ENCODE results near the gene FER. TPM values are rescaled to one million over a fixed set of nuclear protein-coding genes. Genes with fewer than 3 reads are reported as not detected.
"Not testable (repeated sequence)": the region's sequence is repeated elsewhere in the genome, so short reads cannot be mapped to it uniquely, and the experiment has no call there.

The FER gene
- polyA plus RNA-seq, 3 donors from 2014 or later: 6.1 to 23.9 (median 17.9) TPM

- H3K4me1 Mint-ChIP-seq: no peaks in the 10 kb centered on the region
- H3K27me3 Mint-ChIP-seq (ENCODE audit: low read depth in 3 of 3): no peaks in the 10 kb centered on the region
- H3K4me3 Mint-ChIP-seq: no peak overlapping the region
- no peaks in the 10 kb centered on the region for H3K9me3 Mint-ChIP-seq
- DNase-seq: no peak
- H3K27ac Mint-ChIP-seq: no peak overlapping the region
- peaks cover 17 to 21% (median 17%) of the 10 kb centered on the region in 3 donors for H3K36me3 Mint-ChIP-seq
Observed at GRCh38 chr5:108898257-108898656, 150.6 kb downstream of the FER start.

GRCh38 chr5:108898707-108899106, 151.0 kb downstream of the FER start:
- Mint-ChIP-seq H3K4me1 (no peaks in the 10 kb centered on the region), H3K4me3 (no peak overlapping the region), H3K27me3 (ENCODE audit: low read depth in 3 of 3) (no peaks in the 10 kb centered on the region), H3K36me3 (peaks cover 13 to 17% (median 13%) of the 10 kb centered on the region in 3 donors), H3K27ac (no peak overlapping the region), H3K9me3 (no peaks in the 10 kb centered on the region)
- no peak for DNase-seq

GRCh38 chr5:108899244-108899643, 151.5 kb downstream of the FER start:
- not testable (repeated sequence) for H3K9me3 Mint-ChIP-seq; H3K4me1 Mint-ChIP-seq; DNase-seq; H3K4me3 Mint-ChIP-seq; H3K27me3 Mint-ChIP-seq (ENCODE audit: low read depth in 3 of 3); H3K27ac Mint-ChIP-seq
- H3K36me3 Mint-ChIP-seq: peaks cover 8 to 11% (median 10%) of the 10 kb centered on the region in 3 donors

- peaks cover 0 to under 1% (median 0%) of the 10 kb centered on the region in 3 donors for H3K27me3 Mint-ChIP-seq (ENCODE audit: low read depth in 3 of 3)
- no peaks in the 10 kb centered on the region for H3K4me1 Mint-ChIP-seq
- no peak overlapping the region for H3K27ac Mint-ChIP-seq
- no peaks in the 10 kb centered on the region for H3K9me3 Mint-ChIP-seq
- DNase-seq: no peak
- no peak overlapping the region for H3K4me3 Mint-ChIP-seq
- peaks cover 0 to 8% (median 4%) of the 10 kb centered on the region in 3 donors for H3K36me3 Mint-ChIP-seq
Observed at GRCh38 chr5:108900668-108901067, 153.0 kb downstream of the FER start.

GRCh38 chr5:108905805-108906204, 158.1 kb downstream of the FER start:
- Mint-ChIP-seq H3K9me3 (peaks cover 0 to 4% (median 0%) of the 10 kb centered on the region in 6 donors), H3K4me3 (no peak overlapping the region), H3K27me3 (ENCODE audit: low read depth in 3 of 3) (peaks cover 0 to 2% (median 0%) of the 10 kb centered on the region in 3 donors), H3K4me1 (no peaks in the 10 kb centered on the region), H3K36me3 (peaks cover 0 to 16% (median 4%) of the 10 kb centered on the region in 3 donors), H3K27ac (no peak overlapping the region)
- DNase-seq: no peak

- peaks cover 0 to 3% (median 0%) of the 10 kb centered on the region in 3 donors for H3K27me3 Mint-ChIP-seq (ENCODE audit: low read depth in 3 of 3)
- H3K9me3 Mint-ChIP-seq: peaks cover 0 to 4% (median 0%) of the 10 kb centered on the region in 6 donors
- peaks cover 0 to 16% (median 4%) of the 10 kb centered on the region in 3 donors for H3K36me3 Mint-ChIP-seq
- H3K27ac Mint-ChIP-seq: no peak overlapping the region
- H3K4me1 Mint-ChIP-seq: no peaks in the 10 kb centered on the region
- H3K4me3 Mint-ChIP-seq: no peak overlapping the region
- DNase-seq: no peak
Observed at GRCh38 chr5:108910627-108911026, 162.9 kb downstream of the FER start.

GRCh38 chr5:108911055-108911454, 163.4 kb downstream of the FER start:
- Mint-ChIP-seq H3K4me1 (no peaks in the 10 kb centered on the region), H3K4me3 (no peak overlapping the region), H3K36me3 (peaks cover 0 to 16% (median 4%) of the 10 kb centered on the region in 3 donors), H3K27me3 (ENCODE audit: low read depth in 3 of 3) (peaks cover 0 to 1% (median 0%) of the 10 kb centered on the region in 3 donors), H3K27ac (no peak overlapping the region), H3K9me3 (peaks cover 0 to 4% (median 0%) of the 10 kb centered on the region in 6 donors)
- DNase-seq: no peak

- Mint-ChIP-seq H3K36me3 (no peaks in the 10 kb centered on the region), H3K9me3 (no peaks in the 10 kb centered on the region), H3K4me3 (no peak overlapping the region), H3K27ac (peak overlapping the region in 1 of 6 donors; percentile 20), H3K27me3 (ENCODE audit: low read depth in 3 of 3) (peaks cover 0 to 2% (median 0%) of the 10 kb centered on the region in 3 donors), H3K4me1 (no peaks in the 10 kb centered on the region)
- DNase-seq: no peak
Observed at GRCh38 chr5:108917596-108917995, 169.9 kb downstream of the FER start.

- Mint-ChIP-seq H3K4me3 (no peak overlapping the region), H3K27me3 (ENCODE audit: low read depth in 3 of 3) (peaks cover 0 to 2% (median 0%) of the 10 kb centered on the region in 3 donors), H3K4me1 (peaks cover 5 to 14% of the 10 kb centered on the region in 2 donors), H3K27ac (no peak overlapping the region), H3K9me3 (no peaks in the 10 kb centered on the region), H3K36me3 (no peaks in the 10 kb centered on the region)
- DNase-seq: no peak
Observed at GRCh38 chr5:108919591-108920326, 172.1 kb downstream of the FER start.

- Mint-ChIP-seq H3K36me3 (no peaks in the 10 kb centered on the region), H3K4me3 (peak overlapping the region; percentile 10 to 65 (median 55)), H3K27me3 (ENCODE audit: low read depth in 3 of 3) (no peaks in the 10 kb centered on the region), H3K27ac (no peak overlapping the region), H3K4me1 (peaks cover 5 to 20% of the 10 kb centered on the region in 2 donors), H3K9me3 (no peaks in the 10 kb centered on the region)
- DNase-seq: peak in 1 of 3 donors; percentile 0
Observed at GRCh38 chr5:108924457-108924961, 176.8 kb downstream of the FER start.

GRCh38 chr5:108925073-108925472, 177.4 kb downstream of the FER start:
- Mint-ChIP-seq H3K27ac (no peak overlapping the region), H3K4me3 (no peak overlapping the region), H3K9me3 (no peaks in the 10 kb centered on the region), H3K27me3 (ENCODE audit: low read depth in 3 of 3) (no peaks in the 10 kb centered on the region), H3K36me3 (no peaks in the 10 kb centered on the region), H3K4me1 (peaks cover 5 to 20% of the 10 kb centered on the region in 2 donors)
- DNase-seq: no peak

- no peaks in the 10 kb centered on the region for H3K27me3 Mint-ChIP-seq (ENCODE audit: low read depth in 3 of 3)
- H3K4me1 Mint-ChIP-seq: peaks cover 0 to 3% of the 10 kb centered on the region in 2 donors
- peaks cover 0 to 2% (median 0%) of the 10 kb centered on the region in 6 donors for H3K9me3 Mint-ChIP-seq
- H3K27ac Mint-ChIP-seq: no peak overlapping the region
- H3K4me3 Mint-ChIP-seq: no peak overlapping the region
- no peak for DNase-seq
- peaks cover 3 to 10% (median 8%) of the 10 kb centered on the region in 3 donors for H3K36me3 Mint-ChIP-seq
Observed at GRCh38 chr5:108930107-108930506, 182.4 kb downstream of the FER start.

- H3K4me3 Mint-ChIP-seq: no peak overlapping the region
- no peak overlapping the region for H3K27ac Mint-ChIP-seq
- no peaks in the 10 kb centered on the region for H3K4me1 Mint-ChIP-seq
- peaks cover 0 to 2% (median 0%) of the 10 kb centered on the region in 6 donors for H3K9me3 Mint-ChIP-seq
- no peaks in the 10 kb centered on the region for H3K27me3 Mint-ChIP-seq (ENCODE audit: low read depth in 3 of 3)
- peaks cover 3 to 10% (median 8%) of the 10 kb centered on the region in 3 donors for H3K36me3 Mint-ChIP-seq
- no peak for DNase-seq
Observed at GRCh38 chr5:108935611-108936010, 187.9 kb downstream of the FER start.

- peaks cover under 1 to 7% (median 6%) of the 10 kb centered on the region in 3 donors for H3K36me3 Mint-ChIP-seq
- no peak overlapping the region for H3K27ac Mint-ChIP-seq
- no peak for DNase-seq
- no peaks in the 10 kb centered on the region for H3K4me1 Mint-ChIP-seq
- no peaks in the 10 kb centered on the region for H3K27me3 Mint-ChIP-seq (ENCODE audit: low read depth in 3 of 3)
- H3K4me3 Mint-ChIP-seq: no peak overlapping the region
- peaks cover 0 to 2% (median 0%) of the 10 kb centered on the region in 6 donors for H3K9me3 Mint-ChIP-seq
Observed at GRCh38 chr5:108937221-108937620, 189.5 kb downstream of the FER start.

All from immature natural killer cell (primary cell).